Naive thymus-derived CD4-positive, alpha-beta T cell (primary cell): ENCODE data around the gene BRD9. TPM values are rescaled to one million over a fixed set of nuclear protein-coding genes. Genes with fewer than 3 reads are reported as not detected.

Source experiments
- ATAC-seq: fragments of 150-1000 bp; cut with Tn5 transposase; 2 replicates; pipeline ENCODE4 v1.10.0; 2021; ENCODE audit warnings: mild to moderate bottlenecking, moderate library complexity
- CTCF ChIA-PET: fragments of 350-600 bp; sonication (Branson Sonifier 250); formaldehyde crosslinking; loops from one replicate; lab custom pipeline; 2021; ENCODE audit warnings: antibody characterized with exemption; lab: Charles Lee
- POLR2A ChIA-PET: fragments of 350-600 bp; sonication (Branson Sonifier 250); formaldehyde crosslinking; loops from one replicate; lab custom pipeline; 2021; ENCODE audit warnings: antibody characterized with exemption, inconsistent platforms; lab: Charles Lee
- DNase-seq, 9 donors: peaks; one replicate each; pipeline versions ENCODE4 v3.0.0 to v3.0.0-alpha.2; 2020 to 2022; ENCODE audit warnings: mixed read lengths in 1 of 9
- H3K27ac ChIP-seq: one replicate; pipeline ENCODE4 v1.7.0; 2013; ENCODE audit warnings: mild to moderate bottlenecking, low read depth, low read length, moderate library complexity
- H3K27me3 ChIP-seq, 2 donors: one replicate each; pipeline ENCODE4 v1.7.0; 2013; ENCODE audit warnings: low read length in 2 of 2, mild to moderate bottlenecking in 2 of 2, moderate library complexity in 2 of 2; ENCODE audit not compliant: control insufficient read depth in 2 of 2, insufficient read depth in 2 of 2
- H3K36me3 ChIP-seq, 3 experiments: 1 replicate in 2 of 3; 2 replicates in 1 of 3; pipeline ENCODE4 v1.7.0; 2013; ENCODE audit warnings: low read length in 3 of 3, mild to moderate bottlenecking in 3 of 3, moderate library complexity in 1 of 3; ENCODE audit not compliant: insufficient read depth in 3 of 3, control insufficient read depth in 2 of 3
- H3K4me1 ChIP-seq, 2 donors: one replicate each; pipeline ENCODE4 v1.7.0; 2013; ENCODE audit warnings: low read length in 2 of 2, mild to moderate bottlenecking in 2 of 2, moderate library complexity in 1 of 2; ENCODE audit not compliant: control insufficient read depth in 2 of 2, insufficient read depth in 2 of 2
- H3K4me3 ChIP-seq: 2 replicates; pipeline ENCODE4 v1.7.0; 2013; ENCODE audit warnings: mild to moderate bottlenecking, low read length
- H3K9me3 ChIP-seq, 3 experiments: 1 replicate in 2 of 3; 2 replicates in 1 of 3; pipeline ENCODE4 v1.7.0; 2013; ENCODE audit warnings: low read length in 3 of 3; ENCODE audit not compliant: control insufficient read depth in 2 of 3
- H3K27ac Mint-ChIP-seq, 9 donors: one replicate each; pipeline ENCODE4 v1.8.0; 2020 to 2022; ENCODE audit warnings: mixed read lengths in 9 of 9, mild to moderate bottlenecking in 8 of 9, moderate library complexity in 5 of 9, inconsistent platforms in 2 of 9
- H3K27me3 Mint-ChIP-seq, 5 donors: one replicate each; pipeline ENCODE4 v1.8.0; 2021 to 2022; ENCODE audit warnings: mixed read lengths in 5 of 5, mild to moderate bottlenecking in 1 of 5
- H3K36me3 Mint-ChIP-seq, 5 donors: one replicate each; pipeline ENCODE4 v1.8.0; 2020 to 2022; ENCODE audit warnings: mixed read lengths in 5 of 5, mild to moderate bottlenecking in 3 of 5, inconsistent platforms in 1 of 5
- H3K4me1 Mint-ChIP-seq, 7 donors: one replicate each; pipeline ENCODE4 v1.8.0; 2020 to 2022; ENCODE audit warnings: mixed read lengths in 7 of 7, mild to moderate bottlenecking in 3 of 7, inconsistent platforms in 1 of 7
- H3K4me3 Mint-ChIP-seq, 10 donors: one replicate each; pipeline ENCODE4 v1.8.0; 2020 to 2022; ENCODE audit warnings: mild to moderate bottlenecking in 10 of 10, mixed read lengths in 10 of 10, moderate library complexity in 6 of 10, inconsistent platforms in 2 of 10
- H3K9me3 Mint-ChIP-seq, 11 donors: one replicate each; pipeline ENCODE4 v1.8.0; 2020 to 2022; ENCODE audit warnings: mixed read lengths in 11 of 11, mild to moderate bottlenecking in 4 of 11, inconsistent platforms in 1 of 11, moderate library complexity in 1 of 11
- intact Hi-C, 2 donors: fragments of 100-400 bp; cut with micrococcal nuclease; formaldehyde crosslinking; loops; one replicate each; pipeline ENCODE4 v1.15.1; 2023
- polyA plus RNA-seq, 2 donors: library from polyadenylated mRNA; unstranded; fragments of 300-500 nt; fragmentation: Illumina TruSeq; gene quantifications; one replicate each; pipeline ENCODE4 v1.2.3, GENCODE V29; 2021
- total RNA-seq, 6 experiments: library from RNA in 5 of 6; stranded (reverse) in 5 of 6; gene quantifications; 1 replicate in 5 of 6; 2 replicates in 1 of 6; pipeline ENCODE4 v1.2.3 and lab custom pipeline; 2021 to 2026

The BRD9 gene
- total and polyA plus RNA-seq, 7 experiments from 2014 or later, result 10.6 to 93.2 (median 81.2) TPM

GRCh38 chr5:876398-877365, 15.9 kb downstream of the BRD9 start:
- Histone ChIP-seq H3K4me3 (no peak overlapping the region), H3K9me3 (no peaks in the 10 kb centered on the region), H3K36me3 (peaks cover 1 to 80% (median 23%) of the 10 kb centered on the region in 3 experiments), H3K4me1 (no peaks in the 10 kb centered on the region), H3K27ac (no peak overlapping the region), H3K27me3 (no peaks in the 10 kb centered on the region)
- ATAC-seq (no peak), DNase-seq (no peak)
- Mint-ChIP-seq H3K4me3 (no peak overlapping the region), H3K4me1 (peaks cover 0 to 10% (median 6%) of the 10 kb centered on the region in 7 donors), H3K27ac (no peak overlapping the region), H3K27me3 (no peaks in the 10 kb centered on the region), H3K36me3 (peaks cover 13 to 55% (median 29%) of the 10 kb centered on the region in 5 donors), H3K9me3 (no peaks in the 10 kb centered on the region)
- CTCF ChIA-PET, result no interaction called here
- intact Hi-C loops, result no loop called here
- POLR2A ChIA-PET, result no interaction called here

- peak overlapping the region in 1 of 9 donors; percentile 59 for H3K27ac Mint-ChIP-seq
- peaks cover 9 to 80% (median 23%) of the 10 kb centered on the region in 3 experiments for H3K36me3 ChIP-seq
- no peaks in the 10 kb centered on the region for H3K27me3 ChIP-seq
- H3K4me3 Mint-ChIP-seq, result no peak overlapping the region
- H3K9me3 ChIP-seq, result no peaks in the 10 kb centered on the region
- H3K27me3 Mint-ChIP-seq, result no peaks in the 10 kb centered on the region
- H3K4me3 ChIP-seq, result no peak overlapping the region
- peaks cover 0 to 7% (median 0%) of the 10 kb centered on the region in 7 donors for H3K4me1 Mint-ChIP-seq
- no peak for ATAC-seq
- H3K4me1 ChIP-seq, result no peaks in the 10 kb centered on the region
- ChIA-PET CTCF (no interaction called here), POLR2A (no interaction called here)
- DNase-seq, result no peak
- H3K9me3 Mint-ChIP-seq, result no peaks in the 10 kb centered on the region
- peaks cover 8 to 55% (median 25%) of the 10 kb centered on the region in 5 donors for H3K36me3 Mint-ChIP-seq
- intact Hi-C loops, result no loop called here
- H3K27ac ChIP-seq, result no peak overlapping the region
Observed at GRCh38 chr5:875931-876330, 16.7 kb downstream of the BRD9 start.

DNA sequence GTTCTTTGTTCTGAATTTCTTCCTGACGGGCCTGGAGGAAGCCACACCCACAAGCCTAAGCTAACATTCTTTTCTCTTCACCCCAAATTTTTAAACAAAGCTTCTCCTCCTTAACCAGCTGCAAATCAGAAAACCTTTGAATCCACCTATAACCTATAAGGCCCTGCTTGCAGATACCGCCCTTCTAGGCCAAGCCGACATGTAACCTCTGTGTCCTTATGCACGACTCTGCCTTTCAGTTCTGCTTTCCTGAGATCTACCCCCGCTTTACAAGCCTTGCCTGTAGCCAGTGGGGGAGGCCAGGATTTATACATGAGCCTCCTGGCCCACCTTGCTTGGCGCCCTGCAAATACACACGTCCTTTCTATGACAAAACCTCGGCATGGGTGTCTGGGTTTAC, 19.3 kb downstream of the BRD9 start:
- no peak for ATAC-seq
- H3K36me3 Mint-ChIP-seq, result peaks cover 12 to 75% (median 34%) of the 10 kb centered on the region in 5 donors
- no peak overlapping the region for H3K27ac Mint-ChIP-seq
- no peaks in the 10 kb centered on the region for H3K27me3 ChIP-seq
- ChIA-PET POLR2A (no interaction called here), CTCF (no interaction called here)
- intact Hi-C loops, result no loop called here
- no peak for DNase-seq
- no peaks in the 10 kb centered on the region for H3K9me3 Mint-ChIP-seq
- no peak overlapping the region for H3K27ac ChIP-seq
- H3K4me1 Mint-ChIP-seq, result peaks cover 0 to 7% (median 0%) of the 10 kb centered on the region in 7 donors
- H3K27me3 Mint-ChIP-seq, result no peaks in the 10 kb centered on the region
- H3K36me3 ChIP-seq, result peaks cover 19 to 99% (median 38%) of the 10 kb centered on the region in 3 experiments
- H3K4me3 ChIP-seq, result no peak overlapping the region
- no peaks in the 10 kb centered on the region for H3K4me1 ChIP-seq
- no peak overlapping the region for H3K4me3 Mint-ChIP-seq
- no peaks in the 10 kb centered on the region for H3K9me3 ChIP-seq

DNA sequence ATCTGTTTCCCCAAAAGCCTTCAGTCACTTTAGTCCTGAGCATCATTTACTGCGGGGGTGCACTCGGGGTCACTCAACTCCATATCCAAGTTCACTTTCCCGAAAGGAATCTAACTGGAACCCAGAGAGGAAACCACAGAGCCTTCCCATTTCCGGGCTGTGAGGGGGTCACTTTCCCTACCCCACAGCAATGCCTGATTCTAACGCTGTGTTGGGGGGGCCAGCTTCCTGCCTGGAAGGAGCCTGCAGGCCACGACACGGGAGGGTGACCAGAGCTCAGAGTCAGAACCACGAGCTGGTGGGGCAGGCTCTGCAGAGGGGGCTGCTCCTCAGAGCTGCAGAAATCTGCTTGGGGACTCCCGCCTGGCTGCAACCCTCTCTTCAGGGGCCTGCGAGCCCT, 20.3 kb downstream of the BRD9 start:
- intact Hi-C loops, result no loop called here
- H3K27me3 Mint-ChIP-seq, result no peaks in the 10 kb centered on the region
- H3K4me1 Mint-ChIP-seq, result peaks cover 0 to 7% (median 0%) of the 10 kb centered on the region in 7 donors
- no peak for DNase-seq
- Histone ChIP-seq H3K27me3 (no peaks in the 10 kb centered on the region), H3K9me3 (no peaks in the 10 kb centered on the region), H3K36me3 (peaks cover 19 to 99% (median 39%) of the 10 kb centered on the region in 3 experiments), H3K27ac (no peak overlapping the region), H3K4me3 (no peak overlapping the region), H3K4me1 (no peaks in the 10 kb centered on the region)
- no peak overlapping the region for H3K27ac Mint-ChIP-seq
- H3K9me3 Mint-ChIP-seq, result no peaks in the 10 kb centered on the region
- CTCF ChIA-PET, result no interaction called here
- POLR2A ChIA-PET, result no interaction called here
- ATAC-seq, result no peak
- H3K36me3 Mint-ChIP-seq, result peaks cover 17 to 77% (median 38%) of the 10 kb centered on the region in 5 donors
- no peak overlapping the region for H3K4me3 Mint-ChIP-seq

- ChIA-PET POLR2A (no interaction called here), CTCF (no interaction called here)
- peaks cover 17 to 77% (median 36%) of the 10 kb centered on the region in 5 donors for H3K36me3 Mint-ChIP-seq
Observed at GRCh38 chr5:871596-872298, 20.9 kb downstream of the BRD9 start.

DNA sequence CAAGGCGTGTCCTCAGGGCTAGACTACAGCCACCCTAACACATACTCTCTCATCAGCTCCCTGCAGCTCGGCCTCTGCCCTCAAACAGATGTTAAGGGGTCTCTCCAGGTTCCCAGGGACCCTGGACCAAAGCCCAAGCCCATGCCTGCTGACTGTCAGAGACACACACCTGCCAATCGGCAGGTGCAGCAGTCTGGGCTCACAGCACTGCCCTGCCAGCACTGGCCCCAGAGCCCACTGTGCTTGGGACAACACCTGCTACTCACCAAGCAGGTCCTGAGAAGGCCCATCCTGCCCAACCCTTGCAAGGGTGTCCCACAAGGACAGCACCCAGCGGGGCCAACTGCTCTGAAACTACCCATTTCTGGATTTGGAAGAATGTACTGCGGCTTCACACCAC, 21.6 kb downstream of the BRD9 start:
- no peak overlapping the region for H3K4me3 ChIP-seq

More at GRCh38 chr5:871596-872298, 20.9 kb downstream of the BRD9 start:
- no peak overlapping the region for H3K4me3 Mint-ChIP-seq
- H3K4me1 Mint-ChIP-seq, result peaks cover 0 to 7% (median 0%) of the 10 kb centered on the region in 7 donors
- no peaks in the 10 kb centered on the region for H3K27me3 ChIP-seq
- H3K36me3 ChIP-seq, result peaks cover 19 to 99% (median 39%) of the 10 kb centered on the region in 3 experiments
- H3K27ac Mint-ChIP-seq, result no peak overlapping the region
- DNase-seq (no peak), ATAC-seq (no peak)
- H3K4me1 ChIP-seq, result no peaks in the 10 kb centered on the region
- no peaks in the 10 kb centered on the region for H3K9me3 ChIP-seq
- H3K4me3 ChIP-seq, result no peak overlapping the region
- H3K27ac ChIP-seq, result no peak overlapping the region
- intact Hi-C loops, result no loop called here
- H3K27me3 Mint-ChIP-seq, result no peaks in the 10 kb centered on the region
- H3K9me3 Mint-ChIP-seq, result no peaks in the 10 kb centered on the region

More for the DNA sequence above, 21.6 kb downstream of the BRD9 start:
- no peaks in the 10 kb centered on the region for H3K4me1 ChIP-seq
- H3K27me3 ChIP-seq, result no peaks in the 10 kb centered on the region
- CTCF ChIA-PET, result interaction anchor here (0.6 kb wide), 1 partner anchor 10 kb away, joined by 3 read pairs; no protein-coding TSS in a partner anchor
- Mint-ChIP-seq H3K36me3 (peaks cover 17 to 79% (median 44%) of the 10 kb centered on the region in 5 donors), H3K9me3 (no peaks in the 10 kb centered on the region), H3K4me3 (no peak overlapping the region), H3K4me1 (peaks cover 0 to 7% (median 0%) of the 10 kb centered on the region in 7 donors), H3K27ac (peak overlapping the region in 1 of 9 donors; percentile 32), H3K27me3 (no peaks in the 10 kb centered on the region)
- ATAC-seq (no peak), DNase-seq (no peak)
- POLR2A ChIA-PET, result no interaction called here
- H3K36me3 ChIP-seq, result peaks cover 19 to 99% (median 34%) of the 10 kb centered on the region in 3 experiments
- H3K27ac ChIP-seq, result no peak overlapping the region
- no peaks in the 10 kb centered on the region for H3K9me3 ChIP-seq
- intact Hi-C loops, result no loop called here
